Osteoblast (primary cell): ENCODE results near the gene CRYBB1. TPM values are rescaled to one million over a fixed set of nuclear protein-coding genes. Genes with fewer than 3 reads are reported as not detected.

Experiments used
- DNase-seq: peaks from one replicate; pipeline ENCODE4 v3.0.0; 2011; ENCODE audit warnings: low spot score, mixed read lengths; ENCODE audit not compliant: insufficient read length; ENCODE audit errors: missing footprints
- H2AFZ ChIP-seq: 2 replicates; pipeline ENCODE4 v1.6.0; 2011; ENCODE audit warnings: mild to moderate bottlenecking, low read length
- H3K27ac ChIP-seq: 2 replicates; pipeline ENCODE4 v1.5.1; 2011; ENCODE audit warnings: mild to moderate bottlenecking, low read depth, low read length, moderate library complexity
- H3K27me3 ChIP-seq: 2 replicates; pipeline ENCODE4 v1.6.0; 2012; ENCODE audit warnings: mild to moderate bottlenecking, control low read depth, inconsistent platforms, low read length, moderate library complexity; ENCODE audit not compliant: insufficient read depth
- H3K36me3 ChIP-seq: 2 replicates; pipeline ENCODE4 v1.5.1; 2011; ENCODE audit warnings: mild to moderate bottlenecking, low read length, control low read depth, moderate library complexity; ENCODE audit not compliant: insufficient read depth
- H3K4me1 ChIP-seq: 2 replicates; pipeline ENCODE4 v1.5.1; 2011; ENCODE audit warnings: mild to moderate bottlenecking, low read length, control low read depth, moderate library complexity; ENCODE audit not compliant: insufficient read depth
- H3K4me2 ChIP-seq: 2 replicates; pipeline ENCODE4 v1.6.0; 2011; ENCODE audit warnings: mild to moderate bottlenecking, low read length; ENCODE audit not compliant: insufficient read depth
- H3K4me3 ChIP-seq: fragments of 200-600 bp; sonication (generic); 3 replicates; pipeline ENCODE4 v1.5.1; 2012; ENCODE audit warnings: mild to moderate bottlenecking, low read length, inconsistent platforms; ENCODE audit not compliant: insufficient read depth
- H3K79me2 ChIP-seq: 2 replicates; pipeline ENCODE4 v1.6.0; 2012; ENCODE audit warnings: mild to moderate bottlenecking, low read length, control low read depth, inconsistent platforms; ENCODE audit not compliant: insufficient read depth
- H3K9me3 ChIP-seq: 2 replicates; pipeline ENCODE4 v1.5.1; 2011; ENCODE audit warnings: low read depth, low read length, control low read depth
- H4K20me1 ChIP-seq: 2 replicates; pipeline ENCODE4 v1.6.0; 2012; ENCODE audit warnings: mild to moderate bottlenecking, low read length, control low read depth; ENCODE audit not compliant: insufficient read depth
- total RNA-seq: library from RNA; depleted of rRNA; stranded (reverse); fragments of >200 nt; gene quantifications from 2 replicates; pipeline ENCODE4 v1.2.3, GENCODE V29; 2012
- TF ChIP-seq, protein P1 (sequence below): IDR thresholded peaks from 2 replicates; pipeline ENCODE4 v1.5.1; 2011; ENCODE audit warnings: mild to moderate bottlenecking, low read depth, low read length, moderate library complexity; ENCODE audit errors: extremely low read depth

The CRYBB1 gene
- total RNA-seq, 1 donor, result not detected

DNA sequence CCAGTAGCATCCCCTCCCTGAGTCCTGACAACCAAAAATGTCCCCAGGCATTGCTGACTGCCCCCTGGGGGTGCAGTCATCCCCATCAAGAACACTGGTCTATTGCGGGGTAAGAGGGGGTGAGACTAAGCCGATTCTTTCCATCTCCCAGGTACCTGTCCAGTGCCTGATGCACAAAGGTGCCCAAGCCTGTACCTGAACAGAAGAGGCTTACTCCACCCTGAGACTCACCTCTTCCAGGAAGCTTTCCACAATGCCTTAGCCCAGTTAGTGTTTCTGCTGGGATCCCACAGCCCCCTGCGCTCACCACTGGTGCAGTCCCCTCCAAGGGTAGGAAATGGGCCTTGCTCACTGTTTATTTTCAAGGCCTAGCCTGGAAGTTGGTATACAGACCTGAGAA lies 50.8 kb downstream of the CRYBB1 start:
- H4K20me1 ChIP-seq, result peaks cover 81% of the 10 kb centered on the region

DNA sequence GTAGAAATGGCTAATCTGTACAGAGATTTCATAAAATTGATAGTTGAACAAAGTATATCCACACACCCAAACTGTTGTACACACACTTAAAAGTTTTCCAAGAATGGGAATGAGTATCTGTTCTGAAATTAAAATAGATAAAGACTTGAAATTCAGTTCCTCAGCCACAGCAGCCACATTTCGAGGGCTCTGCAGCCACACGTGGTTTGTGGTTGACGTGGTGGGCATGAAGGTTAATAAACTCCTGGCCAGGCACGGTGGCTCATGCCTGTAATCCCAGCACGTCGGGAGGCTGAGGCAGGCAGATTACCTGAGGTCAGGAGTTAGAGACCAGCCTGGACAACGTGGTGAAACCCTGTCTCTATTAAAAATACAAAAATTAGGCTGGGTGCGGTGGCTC lies 51.9 kb downstream of the CRYBB1 start:
- Histone ChIP-seq H3K4me3 (no peak overlapping the region), H3K79me2 (peaks cover 89% of the 10 kb centered on the region)

More for the DNA sequence above, 50.8 kb downstream of the CRYBB1 start:
- no peak overlapping the region for H3K4me3 ChIP-seq
- peaks cover 27% of the 10 kb centered on the region for H3K36me3 ChIP-seq
- H3K27me3 ChIP-seq, result no peaks in the 10 kb centered on the region
- peaks cover 92% of the 10 kb centered on the region for H3K79me2 ChIP-seq
- no peaks in the 10 kb centered on the region for H3K4me1 ChIP-seq
- no peak overlapping the region for H3K4me2 ChIP-seq
- TF ChIP-seq, protein P1, sequence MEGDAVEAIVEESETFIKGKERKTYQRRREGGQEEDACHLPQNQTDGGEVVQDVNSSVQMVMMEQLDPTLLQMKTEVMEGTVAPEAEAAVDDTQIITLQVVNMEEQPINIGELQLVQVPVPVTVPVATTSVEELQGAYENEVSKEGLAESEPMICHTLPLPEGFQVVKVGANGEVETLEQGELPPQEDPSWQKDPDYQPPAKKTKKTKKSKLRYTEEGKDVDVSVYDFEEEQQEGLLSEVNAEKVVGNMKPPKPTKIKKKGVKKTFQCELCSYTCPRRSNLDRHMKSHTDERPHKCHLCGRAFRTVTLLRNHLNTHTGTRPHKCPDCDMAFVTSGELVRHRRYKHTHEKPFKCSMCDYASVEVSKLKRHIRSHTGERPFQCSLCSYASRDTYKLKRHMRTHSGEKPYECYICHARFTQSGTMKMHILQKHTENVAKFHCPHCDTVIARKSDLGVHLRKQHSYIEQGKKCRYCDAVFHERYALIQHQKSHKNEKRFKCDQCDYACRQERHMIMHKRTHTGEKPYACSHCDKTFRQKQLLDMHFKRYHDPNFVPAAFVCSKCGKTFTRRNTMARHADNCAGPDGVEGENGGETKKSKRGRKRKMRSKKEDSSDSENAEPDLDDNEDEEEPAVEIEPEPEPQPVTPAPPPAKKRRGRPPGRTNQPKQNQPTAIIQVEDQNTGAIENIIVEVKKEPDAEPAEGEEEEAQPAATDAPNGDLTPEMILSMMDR, result no peak
- no peak overlapping the region for H2AFZ ChIP-seq
- no peaks in the 10 kb centered on the region for H3K9me3 ChIP-seq
- no peak for DNase-seq
- no peak overlapping the region for H3K27ac ChIP-seq

DNA sequence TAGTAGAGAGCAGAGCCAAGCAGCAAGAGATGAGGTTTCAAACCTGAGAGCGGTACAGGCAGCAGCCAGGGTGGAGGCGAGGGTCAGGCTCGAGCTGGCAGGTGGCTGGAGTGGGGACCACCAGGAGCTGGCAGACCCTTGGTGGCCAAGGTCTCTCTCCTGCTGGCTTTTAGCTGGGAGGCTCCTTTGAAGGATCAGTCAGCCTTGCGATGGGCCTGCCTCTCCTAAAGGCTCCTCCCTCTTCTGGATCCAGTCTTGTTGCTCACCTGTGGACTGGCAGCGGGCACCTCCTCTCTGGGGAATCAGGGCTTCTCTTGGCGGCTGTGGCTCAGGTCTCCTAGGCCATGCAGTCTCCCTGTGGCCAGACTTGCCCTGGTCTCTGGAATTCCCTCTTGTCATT lies 52.6 kb downstream of the CRYBB1 start:
- no peaks in the 10 kb centered on the region for H3K4me1 ChIP-seq
- H3K36me3 ChIP-seq, result peaks cover 22% of the 10 kb centered on the region
- no peak overlapping the region for H2AFZ ChIP-seq
- H3K27ac ChIP-seq, result no peak overlapping the region
- no peak overlapping the region for H3K4me3 ChIP-seq
- H3K4me2 ChIP-seq, result no peak overlapping the region
- no peaks in the 10 kb centered on the region for H3K27me3 ChIP-seq
- TF ChIP-seq, protein P1, result no peak
- H4K20me1 ChIP-seq, result peaks cover 69% of the 10 kb centered on the region
- no peak for DNase-seq
- peaks cover 87% of the 10 kb centered on the region for H3K79me2 ChIP-seq
- no peaks in the 10 kb centered on the region for H3K9me3 ChIP-seq

More for the DNA sequence above, 51.9 kb downstream of the CRYBB1 start:
- Histone ChIP-seq H3K9me3 (no peaks in the 10 kb centered on the region), H3K4me1 (no peaks in the 10 kb centered on the region), H2AFZ (no peak overlapping the region), H3K27me3 (no peaks in the 10 kb centered on the region), H3K27ac (no peak overlapping the region), H3K4me2 (no peak overlapping the region), H4K20me1 (peaks cover 76% of the 10 kb centered on the region), H3K36me3 (peaks cover 25% of the 10 kb centered on the region)
- DNase-seq, result no peak
- TF ChIP-seq, protein P1, result no peak

DNA sequence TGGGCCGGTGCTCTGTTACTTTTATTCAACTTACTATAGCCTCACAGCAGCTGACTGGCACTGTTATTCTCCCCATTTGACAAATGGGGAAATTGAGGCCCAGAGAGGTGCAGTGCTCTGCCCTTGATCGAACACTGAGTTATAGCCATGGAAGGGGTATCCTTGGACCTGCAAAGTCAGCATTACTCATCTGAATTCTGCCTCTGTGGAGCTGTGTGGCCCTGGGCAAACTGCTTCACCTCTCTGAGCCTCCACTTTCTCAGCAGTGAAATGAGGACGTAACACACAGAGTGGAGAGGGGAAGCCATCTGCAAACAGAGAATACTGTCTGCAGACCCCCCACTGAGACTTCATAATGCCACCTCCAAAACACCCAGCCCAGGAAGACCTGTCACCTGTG lies 53.2 kb downstream of the CRYBB1 start:
- no peak overlapping the region for H3K4me3 ChIP-seq
- no peaks in the 10 kb centered on the region for H3K27me3 ChIP-seq
- no peak for DNase-seq
- H2AFZ ChIP-seq, result no peak overlapping the region
- peaks cover 89% of the 10 kb centered on the region for H3K79me2 ChIP-seq
- peaks cover 22% of the 10 kb centered on the region for H3K36me3 ChIP-seq
- H3K27ac ChIP-seq, result no peak overlapping the region
- no peaks in the 10 kb centered on the region for H3K4me1 ChIP-seq
- TF ChIP-seq, protein P1, result no peak
- peaks cover 66% of the 10 kb centered on the region for H4K20me1 ChIP-seq
- no peak overlapping the region for H3K4me2 ChIP-seq
- no peaks in the 10 kb centered on the region for H3K9me3 ChIP-seq
